ENCODE measurements around the gene TRIP10.

- TF ChIP-seq CTCF (IDR thresholded peaks at IDR 0.05) (no peak), POLR2A (IDR thresholded peaks at IDR 0.05) (no peak)
These were observed 6.6 kb upstream of the TRIP10 start for GRCh38 chr19:6732803-6733337.

All from thyroid gland (tissue), 4 donors.